Measurements from ENCODE around the gene ITPR1.

- no peak for TF ChIP-seq MYNN (tag by site-specific recombination; IDR thresholded peaks at IDR 0.05; ENCODE audit: borderline replicate concordance)
- no peak for TF ChIP-seq ZNF174 (tag by site-specific recombination; IDR thresholded peaks at IDR 0.05)
- TF ChIP-seq HOXA7 (CRISPR knock-in tag; IDR thresholded peaks at IDR 0.05; ENCODE audit: borderline replicate concordance): no peak
- no peak for TF ChIP-seq KLF16 (tag by site-specific recombination; IDR thresholded peaks at IDR 0.05)
- TF ChIP-seq, protein P1, sequence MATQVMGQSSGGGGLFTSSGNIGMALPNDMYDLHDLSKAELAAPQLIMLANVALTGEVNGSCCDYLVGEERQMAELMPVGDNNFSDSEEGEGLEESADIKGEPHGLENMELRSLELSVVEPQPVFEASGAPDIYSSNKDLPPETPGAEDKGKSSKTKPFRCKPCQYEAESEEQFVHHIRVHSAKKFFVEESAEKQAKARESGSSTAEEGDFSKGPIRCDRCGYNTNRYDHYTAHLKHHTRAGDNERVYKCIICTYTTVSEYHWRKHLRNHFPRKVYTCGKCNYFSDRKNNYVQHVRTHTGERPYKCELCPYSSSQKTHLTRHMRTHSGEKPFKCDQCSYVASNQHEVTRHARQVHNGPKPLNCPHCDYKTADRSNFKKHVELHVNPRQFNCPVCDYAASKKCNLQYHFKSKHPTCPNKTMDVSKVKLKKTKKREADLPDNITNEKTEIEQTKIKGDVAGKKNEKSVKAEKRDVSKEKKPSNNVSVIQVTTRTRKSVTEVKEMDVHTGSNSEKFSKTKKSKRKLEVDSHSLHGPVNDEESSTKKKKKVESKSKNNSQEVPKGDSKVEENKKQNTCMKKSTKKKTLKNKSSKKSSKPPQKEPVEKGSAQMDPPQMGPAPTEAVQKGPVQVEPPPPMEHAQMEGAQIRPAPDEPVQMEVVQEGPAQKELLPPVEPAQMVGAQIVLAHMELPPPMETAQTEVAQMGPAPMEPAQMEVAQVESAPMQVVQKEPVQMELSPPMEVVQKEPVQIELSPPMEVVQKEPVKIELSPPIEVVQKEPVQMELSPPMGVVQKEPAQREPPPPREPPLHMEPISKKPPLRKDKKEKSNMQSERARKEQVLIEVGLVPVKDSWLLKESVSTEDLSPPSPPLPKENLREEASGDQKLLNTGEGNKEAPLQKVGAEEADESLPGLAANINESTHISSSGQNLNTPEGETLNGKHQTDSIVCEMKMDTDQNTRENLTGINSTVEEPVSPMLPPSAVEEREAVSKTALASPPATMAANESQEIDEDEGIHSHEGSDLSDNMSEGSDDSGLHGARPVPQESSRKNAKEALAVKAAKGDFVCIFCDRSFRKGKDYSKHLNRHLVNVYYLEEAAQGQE (tag by site-specific recombination; IDR thresholded peaks at IDR 0.05): no peak
Measured at GRCh38 chr3:4543110-4543509, 50.0 kb downstream of the ITPR1 start.

All from HEK293 (cell line).